AG10803 (cell line): ENCODE measurements around the gene HDDC3.

Source experiments
- DNase-seq: peaks from one replicate; pipeline ENCODE4 v3.0.0; 2010; ENCODE audit warnings: low read depth
- H3K4me3 ChIP-seq: 2 replicates; pipeline ENCODE4 v1.5.1; 2011; ENCODE audit warnings: mild to moderate bottlenecking, low read length, control low read depth
- TF ChIP-seq, protein P1 (sequence below): conservative IDR thresholded peaks from 2 replicates; pipeline ENCODE4 v1.5.1; 2011; ENCODE audit warnings: mild to moderate bottlenecking, low read length, control low read depth, inconsistent platforms

HDDC3 gene

DNA sequence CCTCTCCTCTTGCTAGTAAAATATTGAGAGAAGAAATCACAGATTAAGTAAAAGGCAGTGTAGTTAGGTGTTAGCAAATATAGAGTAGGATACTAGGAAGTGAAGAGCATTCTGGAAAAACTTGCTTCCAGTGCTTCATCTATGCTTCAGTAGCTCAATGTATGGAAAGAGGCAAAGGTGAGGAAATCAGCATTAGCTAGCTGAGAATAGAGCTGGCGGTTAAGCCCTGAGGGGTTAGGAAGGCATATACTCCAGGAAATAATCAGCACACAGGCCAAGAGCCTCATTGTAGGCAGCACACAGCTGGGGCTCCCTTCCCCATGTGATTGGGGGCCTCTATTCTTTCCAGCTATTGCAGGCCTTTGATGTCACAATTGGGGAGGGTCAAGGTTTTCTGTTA is 36.1 kb upstream of the HDDC3 start:
- TF ChIP-seq, protein P1, sequence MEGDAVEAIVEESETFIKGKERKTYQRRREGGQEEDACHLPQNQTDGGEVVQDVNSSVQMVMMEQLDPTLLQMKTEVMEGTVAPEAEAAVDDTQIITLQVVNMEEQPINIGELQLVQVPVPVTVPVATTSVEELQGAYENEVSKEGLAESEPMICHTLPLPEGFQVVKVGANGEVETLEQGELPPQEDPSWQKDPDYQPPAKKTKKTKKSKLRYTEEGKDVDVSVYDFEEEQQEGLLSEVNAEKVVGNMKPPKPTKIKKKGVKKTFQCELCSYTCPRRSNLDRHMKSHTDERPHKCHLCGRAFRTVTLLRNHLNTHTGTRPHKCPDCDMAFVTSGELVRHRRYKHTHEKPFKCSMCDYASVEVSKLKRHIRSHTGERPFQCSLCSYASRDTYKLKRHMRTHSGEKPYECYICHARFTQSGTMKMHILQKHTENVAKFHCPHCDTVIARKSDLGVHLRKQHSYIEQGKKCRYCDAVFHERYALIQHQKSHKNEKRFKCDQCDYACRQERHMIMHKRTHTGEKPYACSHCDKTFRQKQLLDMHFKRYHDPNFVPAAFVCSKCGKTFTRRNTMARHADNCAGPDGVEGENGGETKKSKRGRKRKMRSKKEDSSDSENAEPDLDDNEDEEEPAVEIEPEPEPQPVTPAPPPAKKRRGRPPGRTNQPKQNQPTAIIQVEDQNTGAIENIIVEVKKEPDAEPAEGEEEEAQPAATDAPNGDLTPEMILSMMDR, result no peak
- no peak overlapping the region for H3K4me3 ChIP-seq
- DNase-seq, result no peak

DNA sequence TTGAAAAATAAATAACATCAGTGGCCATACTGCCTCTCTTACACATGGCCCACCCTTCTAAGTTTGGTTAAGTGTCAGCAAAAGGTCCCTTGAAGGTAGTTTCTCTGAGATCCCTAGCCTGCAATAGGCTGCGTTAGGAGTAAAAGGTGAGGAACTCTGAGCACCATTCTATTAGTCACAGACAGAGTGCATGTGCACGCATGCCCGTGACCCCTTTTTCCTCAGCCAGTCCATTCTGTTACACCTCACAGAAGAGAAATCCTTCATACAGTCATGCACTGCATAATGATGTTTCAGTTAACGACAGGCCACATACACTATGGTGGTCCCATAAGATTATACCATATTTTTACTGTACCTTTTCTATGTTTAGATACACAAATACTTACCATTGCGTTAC is 34.9 kb upstream of the HDDC3 start:
- no peak overlapping the region for H3K4me3 ChIP-seq
- TF ChIP-seq, protein P1, result no peak
- no peak for DNase-seq

DNA sequence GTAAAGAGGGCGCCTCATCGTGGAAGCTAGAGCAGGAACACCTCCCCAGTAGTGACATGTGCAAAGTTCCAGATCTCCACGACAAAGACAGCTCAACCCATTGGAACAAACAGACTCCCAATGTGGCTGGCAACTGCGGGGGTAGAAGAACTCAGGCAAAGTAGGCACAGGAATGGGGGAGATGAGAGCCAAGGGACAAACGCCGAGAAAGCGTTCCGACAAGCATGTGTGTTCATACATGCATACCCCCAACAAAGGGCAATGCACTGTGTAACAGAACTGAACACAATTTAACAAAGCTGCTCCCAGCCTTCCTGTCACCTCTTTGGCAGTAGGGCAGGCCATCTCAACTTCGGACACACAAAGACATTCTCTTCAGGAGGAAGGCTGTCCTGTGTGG is 33.9 kb upstream of the HDDC3 start:
- TF ChIP-seq, protein P1, result no peak
- H3K4me3 ChIP-seq, result no peak overlapping the region
- DNase-seq, result no peak

DNA sequence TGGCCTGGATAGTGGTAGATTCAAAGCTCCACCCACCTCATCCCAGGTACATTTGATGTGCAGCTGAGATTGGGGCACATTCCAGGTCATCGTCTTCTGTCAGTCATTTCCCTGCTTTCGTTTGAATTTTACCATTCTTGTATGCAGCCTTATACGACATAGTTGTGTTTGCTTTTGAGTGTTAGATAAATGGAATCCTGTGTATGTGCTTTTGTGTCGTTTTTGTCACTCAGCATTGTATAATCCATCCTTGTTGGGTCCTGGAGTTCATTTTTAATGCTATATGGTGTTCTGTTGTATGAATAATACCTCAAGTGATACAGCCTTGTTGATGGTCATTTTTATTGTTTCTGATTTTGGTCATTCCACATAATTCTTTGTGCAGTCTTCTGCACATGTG is 29.7 kb upstream of the HDDC3 start:
- TF ChIP-seq, protein P1, result no peak
- no peak overlapping the region for H3K4me3 ChIP-seq
- no peak for DNase-seq

DNA sequence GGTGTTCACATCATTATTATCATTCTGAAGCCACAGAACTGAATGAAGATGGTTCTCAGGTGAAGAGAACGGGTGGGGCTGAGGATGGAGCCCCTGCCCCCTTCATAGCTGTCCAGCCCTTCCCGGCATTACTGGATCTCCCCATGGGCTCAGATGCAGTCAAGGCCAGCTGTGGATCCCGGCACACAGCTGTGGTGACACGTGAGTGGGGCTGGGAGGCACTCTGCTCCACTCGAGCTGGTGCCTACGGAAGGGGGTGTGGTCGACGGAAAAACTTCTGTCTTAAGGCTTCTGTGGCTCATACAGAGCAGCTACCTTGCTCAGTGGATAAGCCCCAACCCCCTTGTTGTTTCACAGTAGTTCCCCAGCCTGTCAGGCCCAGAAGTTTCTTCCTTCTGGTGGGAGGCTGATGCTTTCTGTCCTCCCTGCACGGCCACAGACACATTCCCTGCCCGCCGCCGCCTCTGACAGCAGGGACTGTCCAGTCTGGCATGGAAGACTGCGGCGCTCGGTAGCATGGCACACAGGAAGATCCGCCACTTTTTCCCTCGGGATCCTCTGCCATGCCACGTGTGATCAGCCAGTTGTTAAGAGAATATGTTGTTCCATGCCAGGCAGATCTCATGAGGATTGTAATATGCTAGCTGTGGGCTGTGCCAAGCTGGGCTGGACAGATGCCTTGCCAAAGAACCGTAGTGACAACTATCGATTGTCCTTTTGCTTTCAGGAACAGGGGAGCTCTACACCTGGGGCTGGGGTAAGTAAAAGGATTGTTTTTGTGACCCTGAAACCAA is 28.1 kb upstream of the HDDC3 start:
- peak; percentile 15 for DNase-seq
- H3K4me3 ChIP-seq, result no peak overlapping the region
- TF ChIP-seq, protein P1, result no peak

DNA sequence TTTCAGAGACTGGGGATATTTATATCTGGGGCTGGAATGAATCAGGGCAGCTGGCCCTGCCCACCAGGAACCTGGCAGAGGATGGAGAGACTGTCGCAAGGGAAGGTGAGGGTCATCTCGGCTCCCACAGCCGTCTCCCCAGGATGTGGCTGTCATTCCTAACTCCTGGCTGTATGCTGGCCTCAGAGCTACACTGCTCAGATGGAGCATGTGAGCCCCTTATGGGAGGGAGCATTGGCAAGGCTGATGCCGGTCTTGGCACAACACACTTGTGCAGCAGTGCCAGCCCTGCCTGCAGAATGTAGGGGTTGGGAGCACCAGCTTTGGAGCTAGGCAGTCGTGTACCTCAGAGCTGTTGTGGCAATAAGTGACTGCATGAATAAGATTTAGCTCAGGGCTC is 27.5 kb upstream of the HDDC3 start:
- DNase-seq, result peak; percentile 83
- H3K4me3 ChIP-seq, result no peak overlapping the region
- TF ChIP-seq, protein P1, result no peak

DNA sequence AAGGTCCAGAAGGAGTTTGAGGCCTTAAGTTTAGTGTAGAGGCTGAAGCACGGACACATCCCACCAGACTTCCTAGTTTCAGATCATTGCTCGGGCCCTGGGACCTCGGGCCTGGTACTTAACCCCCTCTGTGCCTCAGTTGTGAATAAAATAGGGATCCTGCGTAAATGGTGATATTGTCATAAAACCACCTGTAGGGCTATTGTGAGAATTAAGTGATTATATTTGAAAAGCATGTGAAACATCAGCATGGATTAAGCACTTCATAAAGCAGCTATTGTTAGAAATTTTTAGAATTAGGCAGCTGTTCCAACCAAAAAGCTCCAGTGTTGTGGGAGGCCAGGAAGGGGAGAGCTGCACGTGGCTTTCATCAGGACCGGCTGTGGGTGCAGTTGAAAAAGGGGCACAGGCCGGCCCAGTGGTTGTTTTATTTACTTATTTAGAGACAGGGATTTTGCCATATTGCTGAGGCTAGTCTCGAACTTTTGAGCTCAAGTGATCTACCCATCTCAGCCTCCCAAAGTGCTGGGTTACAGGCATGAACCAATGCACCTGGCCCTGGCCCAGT is 26.8 kb upstream of the HDDC3 start:
- TF ChIP-seq, protein P1, result no peak
- no peak overlapping the region for H3K4me3 ChIP-seq
- no peak for DNase-seq
